CD14-positive monocyte (primary cell): Measurements from ENCODE around the gene FXYD6. TPM values are rescaled to one million over a fixed set of nuclear protein-coding genes. Genes with fewer than 3 reads are reported as not detected.

ENCODE experiments used
- DNase-seq, 3 donors: peaks; one replicate each; pipeline ENCODE4 v3.0.0-alpha.2; 2011 to 2022
- H2AFZ ChIP-seq: 2 replicates; pipeline ENCODE4 v1.6.0; 2012; ENCODE audit warnings: mild to moderate bottlenecking, low read depth, low read length, inconsistent platforms; ENCODE audit not compliant: insufficient read depth, poor library complexity, severe bottlenecking
- H3K27ac ChIP-seq, 2 donors: 1 replicate in 1 of 2; 2 replicates in 1 of 2; pipeline ENCODE4 v1.5.1; 2012 to 2013; ENCODE audit warnings: low read length in 2 of 2, control low read depth in 1 of 2, inconsistent platforms in 1 of 2, low read depth in 1 of 2, mild to moderate bottlenecking in 1 of 2
- H3K27me3 ChIP-seq, 2 donors: one replicate each; pipeline versions ENCODE4 v1.6.0 to v1.6.1; 2011 to 2013; ENCODE audit warnings: low read length in 2 of 2; ENCODE audit not compliant: control insufficient read depth in 2 of 2, insufficient read depth in 2 of 2
- H3K36me3 ChIP-seq, 2 donors: replicated peaks in 1 of 2; 1 replicate in 1 of 2; 2 replicates in 1 of 2; pipeline versions ENCODE4 v1.5.1 to v1.6.1; 2012 to 2013; ENCODE audit warnings: low read length in 2 of 2, control low read depth in 1 of 2, inconsistent platforms in 1 of 2, mild to moderate bottlenecking in 1 of 2; ENCODE audit not compliant: insufficient read depth in 2 of 2, control insufficient read depth in 1 of 2
- H3K4me1 ChIP-seq, 2 donors: 1 replicate in 1 of 2; 2 replicates in 1 of 2; pipeline versions ENCODE4 v1.5.1 to v1.6.1; 2012 to 2013; ENCODE audit warnings: low read length in 2 of 2, control low read depth in 1 of 2, inconsistent platforms in 1 of 2, mild to moderate bottlenecking in 1 of 2, moderate library complexity in 1 of 2; ENCODE audit not compliant: insufficient read depth in 2 of 2, control insufficient read depth in 1 of 2
- H3K4me2 ChIP-seq: replicated peaks from 2 replicates; pipeline ENCODE3; 2012; ENCODE audit warnings: low read length, moderate library complexity, mild to moderate bottlenecking; ENCODE audit not compliant: poor library complexity, severe bottlenecking; ENCODE audit errors: extremely low read depth
- H3K4me3 ChIP-seq, 3 experiments: fragments of 200-600 bp in 1 of 3; sonication (generic) in 1 of 3; replicated peaks in 1 of 3; 1 replicate in 2 of 3; 2 replicates in 1 of 3; pipeline ENCODE4 v1.5.1; 2011 to 2013; ENCODE audit warnings: low read length in 3 of 3, mild to moderate bottlenecking in 3 of 3, control low read depth in 2 of 3, low read depth in 2 of 3, inconsistent platforms in 1 of 3, moderate library complexity in 1 of 3
- H3K79me2 ChIP-seq: 2 replicates; pipeline ENCODE4 v1.6.0; 2012; ENCODE audit warnings: mild to moderate bottlenecking, control low read depth, inconsistent platforms, low read length, moderate library complexity; ENCODE audit not compliant: insufficient read depth
- H3K9ac ChIP-seq: 2 replicates; pipeline ENCODE4 v1.6.0; 2017; ENCODE audit warnings: low read length, mild to moderate bottlenecking; ENCODE audit not compliant: insufficient read depth, poor library complexity, severe bottlenecking
- H3K9me3 ChIP-seq, 2 donors: replicated peaks in 1 of 2; 1 replicate in 1 of 2; 2 replicates in 1 of 2; pipeline versions ENCODE4 v1.5.1 to v1.6.1; 2012 to 2013; ENCODE audit warnings: low read length in 2 of 2, control low read depth in 1 of 2; ENCODE audit not compliant: control insufficient read depth in 1 of 2, insufficient read depth in 1 of 2
- H4K20me1 ChIP-seq: 2 replicates; pipeline ENCODE4 v1.6.0; 2012; ENCODE audit warnings: mild to moderate bottlenecking, low read length, control low read depth, moderate library complexity; ENCODE audit not compliant: insufficient read depth
- H3K27ac Mint-ChIP-seq, 7 donors: one replicate each; pipeline ENCODE4 v1.8.0; 2020; ENCODE audit warnings: mild to moderate bottlenecking in 7 of 7, mixed read lengths in 7 of 7, moderate library complexity in 6 of 7, inconsistent platforms in 2 of 7
- H3K27me3 Mint-ChIP-seq, 3 donors: one replicate each; pipeline ENCODE4 v1.8.0; 2021 to 2022; ENCODE audit warnings: low read depth in 3 of 3, mild to moderate bottlenecking in 3 of 3, mixed read lengths in 3 of 3, moderate library complexity in 3 of 3, inconsistent platforms in 1 of 3
- H3K36me3 Mint-ChIP-seq, 2 donors: one replicate each; pipeline ENCODE4 v1.8.0; 2020; ENCODE audit warnings: mixed read lengths in 2 of 2, inconsistent platforms in 1 of 2, mild to moderate bottlenecking in 1 of 2
- H3K4me1 Mint-ChIP-seq: one replicate; pipeline ENCODE4 v1.8.0; 2020; ENCODE audit warnings: mild to moderate bottlenecking, mixed read lengths
- H3K4me3 Mint-ChIP-seq, 2 donors: one replicate each; pipeline ENCODE4 v1.8.0; 2020; ENCODE audit warnings: mild to moderate bottlenecking in 2 of 2, mixed read lengths in 2 of 2, moderate library complexity in 1 of 2
- H3K9me3 Mint-ChIP-seq, 7 donors: one replicate each; pipeline ENCODE4 v1.8.0; 2020 to 2022; ENCODE audit warnings: mixed read lengths in 7 of 7, mild to moderate bottlenecking in 6 of 7, moderate library complexity in 6 of 7, inconsistent platforms in 2 of 7
- CTCF ChIP-seq: fragments of 200-600 bp; IDR thresholded peaks from one replicate; pipeline ENCODE4 v1.8.0; 2022; ENCODE audit warnings: antibody characterized with exemption, mild to moderate bottlenecking
- WGBS: methylation state at CpG from one replicate; pipeline ENCODE4 v1.1.5; 2013; ENCODE audit warnings: missing lambda C conversion rate; ENCODE audit not compliant: insufficient coverage; 5-methylcytosine and 5-hydroxymethylcytosine counted together
- intact Hi-C, 2 donors: fragments of 100-400 bp; cut with micrococcal nuclease; formaldehyde crosslinking; loops; one replicate each; pipeline versions ENCODE4 v1.15.0 to v1.15.1; 2023
- polyA plus RNA-seq, 3 donors: library from polyadenylated mRNA; depleted of rRNA in 1 of 3; unstranded in 2 of 3; stranded (reverse) in 1 of 3; fragments of 300-500 nt in 2 of 3; fragments of >200 nt in 1 of 3; fragmentation: Illumina TruSeq in 2 of 3; gene quantifications; 1 replicate in 2 of 3; 2 replicates in 1 of 3; pipeline ENCODE4 v1.2.3, GENCODE V29; 2012 to 2021

The FXYD6 gene
- polyA plus RNA-seq, 3 donors, result 36.4 to 52.1 (median 44.1) TPM

GRCh38 chr11:117873828-117874125 is 2.7 kb downstream of the FXYD6 start:
- peak overlapping the region; percentile 80 for H3K4me2 ChIP-seq
- no peaks in the 10 kb centered on the region for H3K36me3 ChIP-seq
- H3K4me3 Mint-ChIP-seq, result peak overlapping the region; percentile 75 to 95
- peaks cover 32 to 40% of the 10 kb centered on the region in 2 donors for H3K27me3 ChIP-seq
- peaks cover 48 to 64% of the 10 kb centered on the region in 2 donors for H3K4me1 ChIP-seq
- H3K27me3 Mint-ChIP-seq, result peaks cover 41 to 52% (median 42%) of the 10 kb centered on the region in 3 donors
- H3K27ac ChIP-seq, result no peak overlapping the region
- H4K20me1 ChIP-seq, result no peaks in the 10 kb centered on the region
- peaks cover 4 to 17% of the 10 kb centered on the region in 2 donors for H3K36me3 Mint-ChIP-seq
- H3K9me3 ChIP-seq, result peaks cover 0 to 8% of the 10 kb centered on the region in 2 donors
- no peak for DNase-seq
- TF ChIP-seq CTCF, result no peak
- 71% methylated on average over 3 of the region's 8 CpGs for WGBS
- H3K4me1 Mint-ChIP-seq, result peaks cover 67% of the 10 kb centered on the region
- H2AFZ ChIP-seq, result peak overlapping the region; percentile 75
- peak overlapping the region in 3 of 7 donors; percentile 20 to 62 (median 30) for H3K27ac Mint-ChIP-seq
- H3K79me2 ChIP-seq, result no peaks in the 10 kb centered on the region
- peak overlapping the region in 1 of 3 experiments; percentile 74 for H3K4me3 ChIP-seq
- H3K9ac ChIP-seq, result no peak overlapping the region
- intact Hi-C loops, result no loop called here
- peaks cover 0 to 10% (median 8%) of the 10 kb centered on the region in 7 donors for H3K9me3 Mint-ChIP-seq

DNA sequence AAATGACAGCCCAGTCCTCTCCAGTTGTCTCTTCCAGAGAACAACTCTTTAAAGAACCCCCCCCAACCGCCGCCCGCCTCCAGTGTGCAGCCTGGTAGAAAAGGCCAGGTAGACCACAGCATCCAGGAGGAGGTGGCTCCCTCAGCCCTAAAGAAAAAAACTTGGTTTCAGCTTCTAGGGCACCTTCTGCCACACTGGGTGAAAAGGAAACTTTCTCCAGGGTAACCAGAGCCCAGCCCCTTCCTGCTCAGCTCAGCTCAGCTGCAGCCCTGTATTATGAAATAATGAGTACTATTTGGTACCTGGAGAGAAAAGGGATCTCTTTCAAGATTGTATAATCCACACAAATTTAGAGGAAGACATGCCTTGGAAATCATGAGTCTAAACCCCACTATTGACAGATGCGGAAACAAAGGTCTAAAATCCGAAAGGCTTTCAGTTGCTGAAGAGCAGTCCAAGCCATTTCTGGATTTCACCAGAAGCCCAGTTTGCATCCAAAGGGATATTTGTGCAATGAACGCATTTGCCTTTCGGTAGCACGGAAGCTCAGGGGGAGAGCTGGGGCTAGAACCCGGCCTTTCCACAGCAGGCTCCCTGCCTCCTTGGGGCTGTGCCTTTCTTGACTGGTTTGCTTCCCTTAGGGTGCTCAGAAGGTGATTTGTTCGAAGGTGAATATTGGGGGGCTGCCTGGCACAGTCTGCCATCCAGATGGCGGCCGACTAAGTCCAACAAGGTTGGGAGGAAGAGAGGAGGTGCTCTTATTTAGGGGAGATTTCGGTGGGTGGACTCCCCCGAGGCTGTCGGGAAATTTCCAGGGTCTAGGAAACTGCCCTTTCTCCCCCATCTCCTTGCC is 3.3 kb downstream of the FXYD6 start:
- peaks cover 4 to 17% of the 10 kb centered on the region in 2 donors for H3K36me3 Mint-ChIP-seq
- peak overlapping the region; percentile 1 for H3K4me2 ChIP-seq
- peak in 1 of 3 donors; percentile 10 for DNase-seq
- H3K9me3 Mint-ChIP-seq, result peaks cover 0 to 10% (median 8%) of the 10 kb centered on the region in 7 donors
- no peak overlapping the region for H3K4me3 ChIP-seq
- peak overlapping the region in 1 of 2 donors; percentile 48 for H3K4me3 Mint-ChIP-seq
- H3K36me3 ChIP-seq, result no peaks in the 10 kb centered on the region
- WGBS, result 65% methylated on average over 9 of the region's 15 CpGs
- no peaks in the 10 kb centered on the region for H3K79me2 ChIP-seq
- intact Hi-C loops, result no loop called here
- peaks cover 37 to 46% (median 37%) of the 10 kb centered on the region in 3 donors for H3K27me3 Mint-ChIP-seq
- peaks cover 0 to 8% of the 10 kb centered on the region in 2 donors for H3K9me3 ChIP-seq
- no peak overlapping the region for H3K27ac ChIP-seq
- H3K9ac ChIP-seq, result no peak overlapping the region
- H3K4me1 Mint-ChIP-seq, result peaks cover 67% of the 10 kb centered on the region
- peaks cover 48 to 64% of the 10 kb centered on the region in 2 donors for H3K4me1 ChIP-seq
- H3K27me3 ChIP-seq, result peaks cover 28 to 34% of the 10 kb centered on the region in 2 donors
- no peaks in the 10 kb centered on the region for H4K20me1 ChIP-seq
- TF ChIP-seq CTCF, result no peak
- no peak overlapping the region for H2AFZ ChIP-seq
- H3K27ac Mint-ChIP-seq, result peak overlapping the region in 2 of 7 donors; percentile 30 to 76
